A375 (cell line): Measurements from ENCODE around the gene OTUD6A. TPM values are rescaled to one million over a fixed set of nuclear protein-coding genes. Genes with fewer than 3 reads are reported as not detected.

Source experiments
- small RNA-seq: library from RNA; depleted of rRNA; stranded (forward); fragments of <200 nt; gene quantifications from one replicate; pipeline ENCODE3, GENCODE V24; 2014
- total RNA-seq: library from RNA; depleted of rRNA; stranded (reverse); fragments of >200 nt; shearing (Covaris generic); gene quantifications from 2 replicates; pipeline ENCODE4 v1.2.3, GENCODE V29; 2014; rRNA removed

The OTUD6A gene
- not detected in 2 replicates for total RNA-seq

GRCh38 chrX:70062076-70062475 lies at the start of gene OTUD6A:
Gene OTUD6A (plus strand): TSS chrX:70062457. CDS start chrX:70062525, 68 bp downstream.

GRCh38 chrX:70049925-70050324 lies 12.3 kb upstream of the OTUD6A start, which contains the start of gene AWAT2:
Gene AWAT2 (minus strand): TSS chrX:70049938. CDS start chrX:70049932, 6 bp downstream.

Small RNA genes lying within 50 kb of the gene (small RNA-seq; reads per million reads assigned to genes)
- gene MIR676 = not detected

Other genes starting within 250 kb of the OTUD6A start
- gene AWAT2, start 12.5 kb upstream of the OTUD6A start, total RNA-seq = not detected in 2 replicates
- gene IGBP1, start 71.0 kb downstream of the OTUD6A start, total RNA-seq = 56.6 and 71.3 TPM in 2 replicates
- gene DGAT2L6, start 115.0 kb downstream of the OTUD6A start, total RNA-seq = not detected in 2 replicates
- gene AWAT1, start 172.2 kb downstream of the OTUD6A start, total RNA-seq = not detected in 2 replicates
- gene P2RY4, start 197.7 kb downstream of the OTUD6A start, total RNA-seq = not detected in 2 replicates
- gene ARR3, start 205.9 kb downstream of the OTUD6A start, total RNA-seq = not detected in 2 replicates
- not detected in 2 replicates for gene RAB41, start 219.7 kb downstream of the OTUD6A start, total RNA-seq
- gene PDZD11, start 227.5 kb downstream of the OTUD6A start, total RNA-seq = 42.7 and 49.4 TPM in 2 replicates
- gene KIF4A, start 227.6 kb downstream of the OTUD6A start, total RNA-seq = 29.9 and 32.9 TPM in 2 replicates